ENCODE results near the gene TIAL1.

The TIAL1 gene

DNA sequence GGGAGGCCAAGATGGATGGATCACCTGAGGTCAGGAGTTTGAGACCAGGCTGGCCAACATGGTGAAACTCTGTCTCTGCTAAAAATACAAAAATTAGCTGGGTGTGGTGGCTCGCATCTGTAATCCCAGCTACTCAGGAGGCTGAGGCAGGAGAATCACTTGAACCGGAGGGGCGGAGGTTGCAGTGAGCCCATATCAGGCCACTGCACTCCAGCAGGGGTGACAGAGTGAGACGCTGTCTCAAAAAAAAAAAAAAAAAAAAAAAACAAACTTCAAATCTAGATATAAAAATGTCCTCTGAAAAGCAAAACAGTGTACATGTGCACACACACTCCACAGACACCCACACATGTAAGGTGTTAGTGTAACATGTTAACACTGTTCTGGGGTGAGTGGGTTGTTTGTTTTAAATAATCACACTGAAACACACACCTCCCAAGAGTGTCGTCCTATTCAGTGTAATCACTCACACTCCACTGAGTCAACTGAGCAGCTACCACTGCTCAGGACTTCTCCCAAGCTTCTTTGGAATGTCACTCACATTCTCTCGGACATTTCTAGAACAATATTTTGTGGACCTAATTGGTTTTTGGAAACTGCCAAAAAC is 41.5 kb downstream of the TIAL1 start:
- in situ Hi-C loops (cut with MboI; ENCODE audit: low sequenced_read_pairs) = no loop called here

DNA sequence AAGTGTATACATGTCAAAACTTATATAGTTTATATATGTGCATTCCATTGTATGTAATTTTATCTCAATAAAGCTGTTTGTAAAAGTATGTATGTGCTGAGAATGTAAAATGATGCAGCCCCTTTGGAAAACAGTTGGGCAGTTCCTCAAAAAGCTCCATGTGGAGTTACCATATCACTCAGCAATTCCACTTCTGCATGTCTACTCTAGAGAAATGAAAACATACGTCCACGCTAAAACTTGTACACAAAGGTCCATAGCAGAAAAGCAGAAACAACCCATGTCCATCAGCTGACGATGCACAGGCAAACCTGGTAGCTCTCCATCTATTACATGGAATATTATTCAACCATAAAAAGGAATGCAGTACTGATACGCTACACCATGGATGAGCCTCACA is 45.9 kb downstream of the TIAL1 start:
- in situ Hi-C loops (cut with MboI; ENCODE audit: low sequenced_read_pairs) = no loop called here

DNA sequence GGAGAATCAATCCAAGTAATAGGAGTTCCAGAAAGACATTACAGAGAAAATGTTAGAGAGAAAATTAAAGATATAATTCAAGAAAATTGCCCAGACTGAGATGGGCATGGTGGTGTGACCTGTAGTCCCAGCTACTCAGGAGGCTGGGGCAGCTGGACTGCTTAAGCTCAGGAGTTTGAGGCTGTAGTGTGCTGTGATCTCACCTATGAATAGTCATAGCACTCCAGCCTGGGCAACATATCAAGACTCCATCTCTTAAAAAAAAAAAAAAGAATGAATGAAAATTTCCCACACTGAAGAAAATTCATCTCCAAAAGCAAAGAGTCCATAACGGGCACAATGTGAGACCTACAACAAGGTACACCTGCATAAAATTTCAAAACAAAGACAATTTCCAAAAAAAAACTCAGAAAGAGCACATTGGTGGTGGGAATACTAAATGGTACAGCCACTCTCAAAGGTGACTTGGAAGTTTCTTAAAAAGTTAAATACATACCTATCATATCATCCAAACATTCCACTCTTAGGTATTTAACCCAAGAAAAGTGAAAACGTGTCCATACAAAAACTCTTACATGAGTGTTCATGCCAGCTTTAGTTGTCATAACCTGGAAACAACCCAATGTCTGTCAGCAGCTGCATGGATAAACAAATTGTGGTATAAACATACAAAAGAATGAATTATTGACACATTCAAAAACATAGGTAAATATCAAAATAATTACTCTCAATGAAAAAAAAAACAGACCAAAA is 47.3 kb downstream of the TIAL1 start:
- in situ Hi-C loops (cut with MboI; ENCODE audit: low sequenced_read_pairs) = no loop called here

DNA sequence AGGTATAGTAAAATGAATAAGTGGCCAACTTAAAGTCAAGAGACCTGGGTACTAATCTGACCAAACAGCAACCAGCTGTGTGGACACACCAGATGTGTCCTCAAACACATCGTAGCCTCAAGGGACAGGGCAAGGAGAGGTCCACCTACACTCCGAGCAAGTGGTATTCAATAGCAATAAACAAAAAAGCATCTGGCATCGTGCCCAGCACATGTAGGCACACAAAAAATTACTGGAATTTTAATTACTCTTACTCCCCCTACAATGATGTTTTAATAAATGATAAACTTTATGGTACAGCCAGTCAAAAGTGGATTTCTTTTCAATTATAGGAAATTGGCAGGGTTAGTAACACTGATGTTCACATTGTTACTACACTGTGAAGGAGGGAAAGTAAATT is 50.8 kb downstream of the TIAL1 start:
- in situ Hi-C loops (cut with MboI; ENCODE audit: low sequenced_read_pairs) = no loop called here

DNA sequence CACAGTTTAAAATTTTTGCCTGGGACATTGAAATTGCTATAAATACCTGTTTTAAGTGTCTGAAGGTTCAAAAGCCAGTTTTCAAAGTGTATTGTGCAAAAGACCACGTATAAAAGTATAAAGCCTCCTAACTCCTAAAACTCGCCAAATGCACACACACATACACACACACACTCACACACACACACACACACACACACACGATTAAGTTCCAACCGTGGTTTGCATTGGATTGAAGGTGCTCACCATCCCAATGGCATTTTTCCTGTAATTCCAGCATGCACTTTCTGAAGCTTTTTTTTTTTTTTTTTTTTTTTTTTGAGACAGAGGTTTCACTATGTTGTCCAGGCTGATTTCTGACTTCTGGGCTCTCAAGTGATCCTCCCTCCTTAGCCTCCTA is 51.5 kb downstream of the TIAL1 start:
- in situ Hi-C loops (cut with MboI; ENCODE audit: low sequenced_read_pairs) = no loop called here

DNA sequence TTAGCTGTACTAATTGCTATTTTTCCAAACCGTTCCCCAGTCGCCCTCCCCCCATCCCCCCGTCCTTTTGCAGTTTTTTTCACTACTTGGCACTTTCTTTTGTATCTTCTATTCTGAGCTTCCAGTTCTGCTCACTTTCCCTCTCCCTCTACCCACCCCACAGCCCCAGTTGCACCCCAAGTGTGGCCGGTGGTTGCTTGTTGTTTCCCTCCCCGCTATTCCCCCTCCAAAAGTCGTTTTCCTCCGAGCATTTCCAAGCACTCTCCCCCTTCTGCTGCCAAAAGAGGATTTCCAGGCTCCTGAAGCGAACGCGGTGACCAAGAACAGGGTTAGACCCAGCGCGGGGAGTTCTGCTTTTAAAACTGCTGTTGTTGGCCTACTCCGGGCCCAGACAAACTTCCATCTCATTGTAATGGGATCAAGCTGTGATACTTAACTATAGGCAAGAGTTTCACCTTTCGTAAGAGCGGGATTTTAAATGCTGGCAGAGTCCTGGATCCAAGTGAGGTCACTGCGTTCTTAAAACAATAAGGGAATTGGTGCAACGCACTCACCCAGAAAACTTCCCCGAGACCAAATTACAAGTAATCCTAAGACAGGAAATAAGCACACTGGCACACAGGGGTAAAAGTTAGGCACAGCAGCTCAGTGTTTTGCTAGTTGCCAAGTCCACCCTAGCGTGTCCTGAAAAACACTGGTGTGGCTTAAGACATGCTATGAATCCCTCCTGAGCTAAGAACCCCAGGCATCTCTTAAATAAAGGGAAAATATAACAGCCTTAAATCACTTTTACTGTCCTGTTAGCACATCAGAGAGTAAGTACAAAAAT is 52.7 kb downstream of the TIAL1 start:
- in situ Hi-C loops (cut with MboI; ENCODE audit: low sequenced_read_pairs) = no loop called here

DNA sequence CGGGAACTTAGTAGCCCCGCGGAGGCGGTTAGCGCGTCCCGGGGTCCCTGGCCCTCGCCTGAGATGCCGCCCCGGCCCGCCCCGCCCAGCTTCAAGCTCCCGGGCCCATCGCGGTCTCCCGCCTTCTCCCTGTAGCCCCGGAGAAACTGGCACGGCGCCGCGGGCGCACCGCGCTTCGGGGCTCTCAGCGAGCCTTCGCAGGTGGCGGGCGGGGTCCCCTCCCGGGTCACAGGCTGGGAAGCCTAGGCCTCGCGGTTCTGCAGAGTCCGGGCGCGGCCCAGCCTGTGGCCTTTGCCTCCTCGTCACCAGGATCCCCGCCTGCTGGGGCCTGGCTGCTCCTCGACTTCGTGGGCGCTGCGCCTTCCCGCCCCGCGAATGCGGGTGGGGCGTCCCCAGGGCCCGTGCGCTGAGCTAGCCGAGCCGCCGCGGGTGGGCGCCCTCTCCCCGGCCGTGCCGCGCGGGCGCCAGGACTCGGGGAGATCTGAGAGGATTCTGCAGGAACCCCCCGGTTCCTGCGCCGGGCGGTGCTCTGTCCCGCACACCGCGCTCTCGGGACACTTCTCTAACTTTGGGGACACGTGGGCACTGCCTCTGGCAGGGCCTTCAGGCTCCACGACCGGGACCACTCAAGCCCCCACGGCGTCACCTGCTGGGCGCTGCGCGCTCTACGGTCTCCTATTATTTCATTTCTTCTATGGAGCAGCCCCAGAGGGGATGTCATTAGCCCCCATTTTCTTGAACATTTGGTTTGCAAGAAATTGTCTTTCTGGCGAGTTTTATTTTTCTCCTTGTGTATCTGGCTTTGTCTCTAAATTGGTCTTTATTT is 53.6 kb downstream of the TIAL1 start:
- in situ Hi-C loops (cut with MboI; ENCODE audit: low sequenced_read_pairs) = no loop called here

DNA sequence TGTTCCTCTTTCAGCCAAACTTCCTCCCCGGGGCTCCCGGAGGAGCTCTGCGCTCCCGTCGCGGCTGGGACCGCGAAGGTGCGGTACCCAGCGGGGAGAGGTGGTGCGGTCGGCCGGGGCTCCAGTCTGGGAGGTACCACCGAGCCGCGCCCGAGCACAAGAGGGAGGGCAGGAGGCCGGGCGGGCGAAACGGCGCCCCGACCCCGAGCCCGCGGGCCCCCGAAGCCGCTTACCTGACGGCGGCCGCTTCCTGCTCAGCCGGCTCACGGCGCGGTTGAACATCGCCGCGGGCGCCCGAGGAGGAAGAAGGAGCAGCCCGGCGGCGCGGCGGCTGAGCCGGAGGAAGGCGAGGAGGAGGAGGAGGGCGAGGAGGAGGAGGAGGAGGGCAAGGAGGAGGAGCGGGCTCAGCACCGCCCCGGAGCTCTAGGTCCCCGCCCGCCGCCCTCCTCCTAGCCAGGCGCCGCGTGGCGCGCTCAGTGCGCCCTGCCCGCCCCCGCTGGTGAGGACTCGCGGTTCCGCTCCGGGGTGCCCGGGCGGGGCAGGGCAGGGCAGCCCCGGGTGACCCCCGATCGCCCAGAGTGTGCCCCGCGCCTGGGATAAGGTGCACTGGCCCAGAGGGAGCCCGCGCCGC is 54.3 kb downstream of the TIAL1 start, which contains the start of gene RGS10:
Gene RGS10, minus strand, starts transcription at position 363 of the 631 bp plus-strand sequence. Its CDS starts 81 bp downstream, at position 282.
- in situ Hi-C loops (cut with MboI; ENCODE audit: low sequenced_read_pairs) = no loop called here

DNA sequence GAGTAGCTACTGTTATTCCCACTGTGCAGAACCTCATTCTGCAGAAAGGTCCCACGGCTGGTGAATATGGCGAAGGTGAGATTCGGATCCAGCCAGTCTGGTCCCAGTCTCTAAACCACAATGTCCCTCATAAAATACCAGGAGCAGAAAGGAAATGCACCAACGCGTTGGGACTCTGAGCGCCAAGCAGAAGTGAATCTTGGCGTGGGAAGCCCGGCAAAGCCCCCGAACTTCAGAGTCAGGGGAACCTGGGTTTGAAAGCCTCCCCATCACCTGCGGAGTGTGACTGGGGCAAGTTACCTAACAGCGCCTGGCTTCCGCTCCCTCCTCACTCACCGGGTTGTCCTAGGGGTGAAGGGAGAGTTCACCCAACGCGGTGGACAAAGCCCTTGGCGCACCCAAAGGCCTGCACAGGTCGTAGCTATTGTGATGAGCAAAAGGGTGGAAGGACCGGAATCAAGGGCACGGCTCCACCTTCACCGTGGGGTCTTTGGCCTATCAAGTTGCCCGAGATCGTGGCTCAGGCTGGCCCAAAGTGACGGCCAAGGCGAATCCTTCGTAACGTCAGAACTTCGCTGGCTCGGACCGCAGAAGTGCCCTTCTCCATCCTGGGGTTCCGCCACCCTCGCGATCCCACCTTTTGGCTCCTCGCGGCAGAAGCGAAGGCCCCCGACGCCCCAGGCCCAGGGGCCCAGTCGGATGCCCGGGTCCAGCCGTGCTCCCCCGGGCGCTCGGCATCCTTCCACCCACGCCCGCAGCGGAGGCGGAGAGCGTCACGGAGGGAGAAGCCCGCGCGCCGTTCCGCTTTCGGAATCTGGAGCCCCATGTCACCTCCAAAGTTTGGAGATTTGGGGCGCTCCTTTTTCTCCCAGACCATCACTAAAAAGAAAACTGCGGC is 55.1 kb downstream of the TIAL1 start:
- in situ Hi-C loops (cut with MboI; ENCODE audit: low sequenced_read_pairs) = no loop called here

DNA sequence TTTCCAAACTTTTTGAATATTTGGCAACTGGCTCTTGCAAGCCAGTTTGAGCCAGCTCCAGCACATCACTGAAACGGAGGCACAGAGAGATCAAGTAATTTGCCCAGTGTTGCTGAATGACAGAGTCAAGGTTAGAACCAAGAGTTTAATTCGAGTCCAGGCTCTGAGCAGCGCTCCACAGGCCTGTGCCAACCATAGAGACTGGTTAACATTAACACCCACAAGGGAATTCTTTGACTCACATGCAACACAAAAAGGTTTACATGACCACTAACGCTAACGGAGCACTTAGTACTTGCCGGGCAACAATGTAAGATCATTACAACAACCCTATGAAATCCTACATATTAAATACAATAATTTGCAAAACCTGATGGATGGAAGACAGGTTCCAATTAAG is 55.7 kb downstream of the TIAL1 start:
- in situ Hi-C loops (cut with MboI; ENCODE audit: low sequenced_read_pairs) = no loop called here

DNA sequence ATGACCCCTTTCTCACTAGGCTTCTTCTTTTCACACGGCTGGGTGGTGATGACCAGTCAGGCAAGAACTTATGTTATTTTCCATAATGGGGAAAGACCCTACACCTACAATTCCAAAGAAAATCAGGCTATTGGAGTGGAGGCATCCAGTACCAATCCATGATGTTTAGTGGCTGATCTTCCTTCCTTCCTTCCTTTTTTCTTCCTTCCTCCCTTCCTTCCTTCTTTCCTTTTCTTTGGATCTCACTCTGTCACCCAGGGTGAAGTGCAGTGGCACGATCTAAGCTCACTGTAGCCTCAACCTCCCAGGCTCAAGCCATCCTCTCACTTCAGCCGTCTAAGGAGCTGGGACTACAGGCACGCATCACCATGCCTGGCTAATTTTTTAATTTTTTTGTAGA is 56.7 kb downstream of the TIAL1 start:
- in situ Hi-C loops (cut with MboI; ENCODE audit: low sequenced_read_pairs) = no loop called here

DNA sequence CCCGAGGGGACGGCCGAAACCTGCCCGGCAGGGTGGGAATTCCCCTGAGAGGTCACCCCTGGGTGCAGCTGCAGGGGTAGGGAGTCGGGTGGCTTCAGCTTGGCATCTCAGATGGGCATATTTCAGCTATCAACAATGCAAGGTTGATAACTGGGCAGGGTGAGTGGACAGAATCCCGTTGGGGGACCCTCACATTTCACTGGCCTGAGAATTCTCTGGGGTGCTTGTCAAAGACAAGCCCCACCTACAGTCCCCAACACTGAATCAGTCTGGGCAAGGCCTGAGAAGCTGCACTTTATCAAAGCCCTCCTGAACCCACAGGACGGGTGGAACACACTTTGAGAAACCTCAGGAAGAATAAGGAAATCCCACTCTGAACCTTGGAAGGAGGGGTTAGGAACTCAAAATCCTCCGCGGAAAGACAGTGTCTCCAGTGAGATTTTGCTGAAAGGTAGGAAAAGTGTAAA is 57.4 kb downstream of the TIAL1 start:
- in situ Hi-C loops (cut with MboI; ENCODE audit: low sequenced_read_pairs) = no loop called here

DNA sequence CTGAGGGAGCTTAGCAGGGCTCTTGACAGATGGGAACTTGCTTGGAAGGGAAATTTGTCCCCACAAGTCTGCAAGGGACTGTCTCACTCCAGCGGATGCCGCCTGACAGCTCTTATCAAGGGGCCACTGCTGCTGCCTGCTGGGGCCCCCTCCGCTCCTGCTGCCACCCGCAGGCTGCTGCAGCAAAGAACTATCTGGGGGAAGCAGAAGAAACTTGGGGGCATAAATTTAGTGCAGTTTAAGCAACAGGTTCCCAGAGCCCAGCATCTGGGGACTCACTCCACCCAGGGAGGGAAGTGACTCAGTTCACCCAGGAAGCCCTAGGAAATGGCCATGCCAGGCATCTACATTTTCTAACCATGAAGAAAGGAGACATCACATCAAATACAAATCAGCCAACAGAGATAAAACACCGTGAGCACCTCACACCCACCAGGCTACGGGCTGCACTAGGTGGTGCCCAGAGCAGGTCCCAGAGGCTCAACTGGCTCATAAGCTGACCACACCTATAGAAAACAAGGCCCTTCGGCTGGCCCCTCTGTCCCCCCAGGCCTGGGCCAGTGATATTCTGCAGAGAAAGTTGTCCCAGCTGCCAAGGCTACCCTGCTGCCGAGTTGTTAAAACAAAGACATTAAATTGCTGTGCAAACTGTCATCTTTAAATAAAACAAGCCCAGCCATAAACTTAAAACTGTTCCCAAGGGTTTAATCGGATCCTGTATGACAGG is 58.0 kb downstream of the TIAL1 start:
- in situ Hi-C loops (cut with MboI; ENCODE audit: low sequenced_read_pairs) = no loop called here

DNA sequence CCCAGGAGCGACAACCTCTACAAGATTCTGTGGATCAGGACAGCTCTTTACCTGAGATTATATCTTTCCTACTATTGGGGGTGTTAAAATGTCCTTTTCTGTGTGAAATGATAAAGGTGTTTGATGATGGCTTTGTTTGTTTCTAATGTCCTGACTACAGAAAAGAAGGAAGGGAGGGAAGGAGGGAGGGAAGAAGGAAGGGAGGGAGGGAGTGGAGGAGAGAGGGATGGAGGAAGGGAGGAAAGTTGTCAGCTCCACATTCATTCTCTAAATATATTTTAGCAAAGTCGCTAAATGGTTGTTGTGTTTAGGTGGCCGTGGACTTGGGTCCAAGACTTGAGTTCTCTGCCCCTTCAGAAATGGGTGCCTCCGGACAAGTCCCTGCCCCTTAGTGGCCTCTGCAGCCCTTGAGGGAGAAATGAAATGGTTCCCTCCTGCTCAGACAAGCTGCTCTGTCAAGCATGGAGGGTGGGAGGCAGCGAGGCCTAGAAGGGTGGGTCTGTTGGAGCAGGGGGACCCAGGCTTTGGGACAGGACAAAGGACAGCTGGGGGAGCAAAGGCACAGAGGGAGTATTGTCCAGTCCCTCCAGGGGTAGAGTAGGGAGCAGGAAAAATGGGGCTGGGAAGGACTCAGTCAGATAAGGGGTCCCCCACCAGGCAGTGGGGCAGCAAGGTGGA is 58.7 kb downstream of the TIAL1 start:
- in situ Hi-C loops (cut with MboI; ENCODE audit: low sequenced_read_pairs) = no loop called here

DNA sequence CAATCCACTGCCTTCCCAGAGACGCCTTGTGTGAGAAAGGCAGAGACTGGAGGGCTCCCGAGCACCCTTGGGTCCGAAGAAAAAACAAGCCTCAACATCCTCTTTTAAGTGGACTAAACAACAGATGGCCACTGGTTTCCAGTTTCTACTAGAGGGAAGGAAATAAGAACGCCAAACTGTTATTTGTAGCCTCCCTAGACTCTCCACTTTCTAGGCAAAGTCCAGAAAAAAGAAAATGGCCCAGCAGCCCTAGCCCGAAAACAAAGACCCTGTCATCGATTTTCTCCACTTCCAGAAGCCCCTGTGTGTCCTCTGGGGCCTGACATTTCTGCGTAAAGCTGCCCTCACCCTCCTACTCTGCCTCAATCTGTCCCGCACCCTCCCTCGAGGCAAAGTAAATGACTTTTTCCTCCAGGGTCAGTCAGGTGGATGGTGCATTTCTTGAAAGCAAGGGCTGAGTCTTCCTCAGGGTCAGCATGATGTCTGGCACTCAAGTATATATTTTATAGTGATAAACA is 60.2 kb downstream of the TIAL1 start:
- in situ Hi-C loops (cut with MboI; ENCODE audit: low sequenced_read_pairs) = no loop called here

DNA sequence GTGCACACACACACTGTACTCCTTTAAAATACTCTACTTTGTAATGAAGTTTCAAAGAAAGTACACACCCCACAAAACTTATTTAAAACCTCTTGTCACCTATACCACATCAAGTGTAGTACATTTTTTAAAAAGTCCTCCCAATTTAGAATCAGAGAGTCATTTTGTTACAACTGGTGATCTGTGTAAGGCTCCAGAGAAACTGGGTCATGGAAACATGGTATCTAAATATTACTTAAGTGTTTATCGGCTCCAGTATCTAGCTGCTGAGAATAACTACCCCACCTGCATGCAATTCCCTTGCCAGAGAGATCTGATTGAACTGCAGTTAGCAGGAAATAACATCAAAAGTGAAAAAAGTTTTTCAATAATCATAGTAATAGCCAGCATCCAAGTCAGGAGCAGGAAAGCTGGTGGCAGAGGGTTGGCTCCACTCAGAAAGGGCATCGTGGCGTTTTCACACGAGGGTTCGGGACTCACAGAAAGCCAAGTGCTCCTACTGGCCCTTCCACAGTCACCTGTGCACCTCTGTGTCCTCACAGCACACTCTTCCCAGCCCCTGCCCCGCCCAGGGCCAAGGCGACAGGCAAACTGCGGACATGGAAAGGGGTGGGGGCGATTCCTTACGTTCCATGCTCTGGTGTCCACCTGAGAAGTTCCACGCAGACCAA is 60.8 kb downstream of the TIAL1 start:
- in situ Hi-C loops (cut with MboI; ENCODE audit: low sequenced_read_pairs) = no loop called here

DNA sequence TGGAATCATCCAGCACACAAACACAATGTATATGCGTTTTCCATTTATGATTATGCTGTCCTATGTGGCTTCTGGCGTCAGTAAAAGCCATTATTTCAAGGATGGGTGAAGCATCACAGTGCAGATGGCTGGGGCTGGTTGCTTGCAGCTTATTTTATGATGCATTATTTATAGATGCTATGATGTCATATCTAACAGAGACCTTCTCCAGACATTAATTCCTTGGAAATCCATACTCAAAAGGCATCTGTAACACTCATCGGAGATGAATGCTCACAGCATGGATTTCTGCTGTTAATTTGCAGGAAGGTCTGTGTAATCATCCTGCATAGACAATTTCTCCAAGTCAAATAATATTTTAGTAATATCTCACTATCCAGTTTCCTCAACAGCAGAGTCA is 61.5 kb downstream of the TIAL1 start:
- in situ Hi-C loops (cut with MboI; ENCODE audit: low sequenced_read_pairs) = no loop called here
